GM23338 (cell line): Measurements from ENCODE around the gene ATG7.

Experiments used
- CREB1 ChIP-seq: fragments of 250-450 bp; sonication (Bioruptor Pico); IDR thresholded peaks from 2 replicates; pipeline ENCODE4 v1.5.0; 2020; ENCODE audit warnings: low read depth, mild to moderate bottlenecking, moderate library complexity
- CTCF ChIP-seq, 2 experiments: fragments of 200-600 bp in 1 of 2; sonication (generic) in 1 of 2; conservative IDR thresholded peaks; 2 replicates each; pipeline versions ENCODE4 v1.5.1 to v1.6.1; 2016 to 2017; ENCODE audit warnings: antibody characterized with exemption in 2 of 2, low read depth in 2 of 2, mild to moderate bottlenecking in 2 of 2, moderate library complexity in 1 of 2
- ETS1 ChIP-seq: IDR thresholded peaks from 2 replicates; pipeline ENCODE4 v1.6.1; 2016; ENCODE audit warnings: antibody characterized with exemption
- EZH2 ChIP-seq: fragments of 200-600 bp; sonication (generic); IDR thresholded peaks from one replicate; pipeline ENCODE4 v1.8.0; 2017; ENCODE audit warnings: antibody characterized with exemption, mild to moderate bottlenecking, low read depth; ENCODE audit not compliant: unreplicated experiment
- EZH2phosphoT487 ChIP-seq: fragments of 200-600 bp; sonication (generic); IDR thresholded peaks from one replicate; pipeline ENCODE4 v1.8.1; 2018; ENCODE audit warnings: antibody characterized with exemption; ENCODE audit not compliant: unreplicated experiment
- JUNB ChIP-seq: IDR thresholded peaks from one replicate; pipeline ENCODE4 v1.6.1; 2016; ENCODE audit warnings: antibody characterized with exemption; ENCODE audit not compliant: unreplicated experiment
- NANOG ChIP-seq: IDR thresholded peaks from 2 replicates; pipeline ENCODE4 v1.6.1; 2016; ENCODE audit warnings: antibody characterized with exemption, borderline replicate concordance
- POLR2AphosphoS5 ChIP-seq: IDR thresholded peaks from 2 replicates; pipeline ENCODE4 v1.6.1; 2016; ENCODE audit warnings: antibody characterized with exemption, low read depth
- STAT1 ChIP-seq: IDR thresholded peaks from one replicate; pipeline ENCODE4 v1.6.1; 2016; ENCODE audit warnings: antibody characterized with exemption; ENCODE audit not compliant: unreplicated experiment
- ZNF114 ChIP-seq: fragments of 250-450 bp; sonication (Bioruptor Pico); IDR thresholded peaks from 2 replicates; pipeline ENCODE4 v1.5.0; 2020; ENCODE audit warnings: mild to moderate bottlenecking, moderate library complexity
- ZNF331 ChIP-seq: fragments of 250-450 bp; sonication (Bioruptor Pico); IDR thresholded peaks from 2 replicates; pipeline ENCODE4 v1.5.0; 2020; ENCODE audit warnings: low read depth, mild to moderate bottlenecking, moderate library complexity
- ZNF462 ChIP-seq: fragments of 250-450 bp; sonication (Bioruptor Pico); IDR thresholded peaks from 2 replicates; pipeline ENCODE4 v1.5.0; 2020; ENCODE audit warnings: mild to moderate bottlenecking, moderate library complexity
- TF ChIP-seq, protein P1 (sequence below): IDR thresholded peaks from one replicate; pipeline ENCODE4 v1.6.1; 2018; ENCODE audit warnings: antibody characterized with exemption; ENCODE audit not compliant: unreplicated experiment

- no peak for TF ChIP-seq CTCF (conservative IDR thresholded peaks at IDR 0.05; ENCODE audit: low read depth in 2 of 2)
- no peak for TF ChIP-seq ZNF114 (CRISPR knock-in tag)
- TF ChIP-seq EZH2: no peak
- TF ChIP-seq, protein P1, sequence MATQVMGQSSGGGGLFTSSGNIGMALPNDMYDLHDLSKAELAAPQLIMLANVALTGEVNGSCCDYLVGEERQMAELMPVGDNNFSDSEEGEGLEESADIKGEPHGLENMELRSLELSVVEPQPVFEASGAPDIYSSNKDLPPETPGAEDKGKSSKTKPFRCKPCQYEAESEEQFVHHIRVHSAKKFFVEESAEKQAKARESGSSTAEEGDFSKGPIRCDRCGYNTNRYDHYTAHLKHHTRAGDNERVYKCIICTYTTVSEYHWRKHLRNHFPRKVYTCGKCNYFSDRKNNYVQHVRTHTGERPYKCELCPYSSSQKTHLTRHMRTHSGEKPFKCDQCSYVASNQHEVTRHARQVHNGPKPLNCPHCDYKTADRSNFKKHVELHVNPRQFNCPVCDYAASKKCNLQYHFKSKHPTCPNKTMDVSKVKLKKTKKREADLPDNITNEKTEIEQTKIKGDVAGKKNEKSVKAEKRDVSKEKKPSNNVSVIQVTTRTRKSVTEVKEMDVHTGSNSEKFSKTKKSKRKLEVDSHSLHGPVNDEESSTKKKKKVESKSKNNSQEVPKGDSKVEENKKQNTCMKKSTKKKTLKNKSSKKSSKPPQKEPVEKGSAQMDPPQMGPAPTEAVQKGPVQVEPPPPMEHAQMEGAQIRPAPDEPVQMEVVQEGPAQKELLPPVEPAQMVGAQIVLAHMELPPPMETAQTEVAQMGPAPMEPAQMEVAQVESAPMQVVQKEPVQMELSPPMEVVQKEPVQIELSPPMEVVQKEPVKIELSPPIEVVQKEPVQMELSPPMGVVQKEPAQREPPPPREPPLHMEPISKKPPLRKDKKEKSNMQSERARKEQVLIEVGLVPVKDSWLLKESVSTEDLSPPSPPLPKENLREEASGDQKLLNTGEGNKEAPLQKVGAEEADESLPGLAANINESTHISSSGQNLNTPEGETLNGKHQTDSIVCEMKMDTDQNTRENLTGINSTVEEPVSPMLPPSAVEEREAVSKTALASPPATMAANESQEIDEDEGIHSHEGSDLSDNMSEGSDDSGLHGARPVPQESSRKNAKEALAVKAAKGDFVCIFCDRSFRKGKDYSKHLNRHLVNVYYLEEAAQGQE: no peak
- no peak for TF ChIP-seq POLR2AphosphoS5
- TF ChIP-seq EZH2phosphoT487: no peak
- TF ChIP-seq JUNB: no peak
- TF ChIP-seq ETS1: no peak
- no peak for TF ChIP-seq CREB1
- no peak for TF ChIP-seq ZNF331 (CRISPR knock-in tag)
- no peak for TF ChIP-seq ZNF462 (CRISPR knock-in tag)
- no peak for TF ChIP-seq NANOG
- TF ChIP-seq STAT1: no peak
These were observed 330.8 kb downstream of the ATG7 start for GRCh38 chr3:11602886-11603527.
